Esophagus squamous epithelium (tissue), 5 donors: Measurements from ENCODE around the gene CSMD2. TPM values are rescaled to one million over a fixed set of nuclear protein-coding genes. Genes with fewer than 3 reads are reported as not detected.

Experiments used
- DNase-seq: peaks from one replicate; lab custom pipeline; 2025; lab: John Stamatoyannopoulos, UW
- H3K27ac ChIP-seq, 4 donors: fragments of 200-600 bp; sonication (generic); one replicate each; pipeline ENCODE4 v1.5.1; 2016 to 2019; ENCODE audit warnings: mild to moderate bottlenecking in 1 of 4
- H3K27me3 ChIP-seq, 4 donors: fragments of 200-600 bp; sonication (generic); 1 replicate in 3 of 4; 2 replicates in 1 of 4; pipeline versions ENCODE4 v1.5.1 to v1.6.0; 2017 to 2021; ENCODE audit warnings: antibody characterized with exemption in 1 of 4
- H3K36me3 ChIP-seq, 3 donors: fragments of 200-600 bp; sonication (generic); one replicate each; pipeline ENCODE4 v1.5.1; 2016 to 2019
- H3K4me1 ChIP-seq, 3 donors: fragments of 200-600 bp; sonication (generic); one replicate each; pipeline ENCODE4 v1.5.1; 2017 to 2019
- H3K4me3 ChIP-seq, 4 donors: fragments of 200-600 bp; sonication (generic); 1 replicate in 3 of 4; 2 replicates in 1 of 4; pipeline ENCODE4 v1.5.1; 2016 to 2019; ENCODE audit warnings: mild to moderate bottlenecking in 2 of 4, moderate library complexity in 1 of 4
- H3K9me3 ChIP-seq, 3 donors: fragments of 200-600 bp; sonication (generic); one replicate each; pipeline ENCODE4 v1.5.1; 2016 to 2019
- CTCF ChIP-seq, 6 experiments: fragments of 450-650 bp in 4 of 6; fragments of 200-600 bp in 2 of 6; sonication (generic) in 2 of 6; IDR thresholded peaks; one replicate each; pipeline ENCODE4 v1.5.1; 2016 to 2019; ENCODE audit warnings: antibody characterized with exemption in 6 of 6, mild to moderate bottlenecking in 4 of 6, moderate library complexity in 4 of 6
- POLR2A ChIP-seq, 4 donors: fragments of 450-650 bp; IDR thresholded peaks; one replicate each; pipeline ENCODE4 v1.6.1; 2017; ENCODE audit warnings: antibody characterized with exemption in 4 of 4, mild to moderate bottlenecking in 4 of 4, moderate library complexity in 3 of 4
- WGBS, 2 donors: methylation state at CpG; one replicate each; pipeline ENCODE4 v1.1.5; 2018; 5-methylcytosine and 5-hydroxymethylcytosine counted together
- intact Hi-C: fragments of 100-400 bp; cut with DNase I; formaldehyde crosslinking; loops from one replicate; pipeline ENCODE4 v1.15.0; 2022
- total RNA-seq, 4 donors: library from RNA; depleted of rRNA; stranded (reverse); fragments of >200 nt; gene quantifications; one replicate each; pipeline ENCODE4 v1.1.0, GENCODE V29; 2016
- donor health status: DM: yes; HTN: yes; CAD: no.

Gene CSMD2
- total RNA-seq, 4 donors from 2014 or later, result under 0.01 to 0.13 TPM; not detected in 2

- Histone ChIP-seq H3K4me1 (peaks cover 0 to 9% (median 0%) of the 10 kb centered on the region in 3 donors), H3K4me3 (no peak overlapping the region), H3K36me3 (no peaks in the 10 kb centered on the region), H3K27me3 (no peaks in the 10 kb centered on the region), H3K9me3 (peaks cover 0 to 8% (median 0%) of the 10 kb centered on the region in 3 donors), H3K27ac (no peak overlapping the region)
- no peak for DNase-seq
- TF ChIP-seq POLR2A (IDR thresholded peaks at IDR 0.05) (no peak), CTCF (IDR thresholded peaks at IDR 0.05) (no peak)
- 83 to 87% methylated on average over 4 of the region's 4 CpGs for WGBS, 2 donors
- intact Hi-C loops, result no loop called here
Observed at GRCh38 chr1:33836911-33837310, 328.1 kb downstream of the CSMD2 start.

- Histone ChIP-seq H3K4me1 (no peaks in the 10 kb centered on the region), H3K36me3 (no peaks in the 10 kb centered on the region), H3K9me3 (no peaks in the 10 kb centered on the region), H3K4me3 (no peak overlapping the region), H3K27ac (no peak overlapping the region), H3K27me3 (peaks cover 0 to 9% (median 0%) of the 10 kb centered on the region in 4 donors)
- TF ChIP-seq POLR2A (IDR thresholded peaks at IDR 0.05) (no peak), CTCF (IDR thresholded peaks at IDR 0.05) (no peak)
- DNase-seq, result no peak
- WGBS, 2 donors, result 90 to 96% methylated on average over 4 to 5 of the region's 5 CpGs
- intact Hi-C loops, result no loop called here
Observed at GRCh38 chr1:33828654-33829053, 336.4 kb downstream of the CSMD2 start.

GRCh38 chr1:33828059-33828458 is 337.0 kb downstream of the CSMD2 start:
- no peaks in the 10 kb centered on the region for H3K4me1 ChIP-seq
- intact Hi-C loops, result no loop called here
- H3K36me3 ChIP-seq, result no peaks in the 10 kb centered on the region
- no peak overlapping the region for H3K4me3 ChIP-seq
- H3K9me3 ChIP-seq, result no peaks in the 10 kb centered on the region
- no peak overlapping the region for H3K27ac ChIP-seq
- H3K27me3 ChIP-seq, result peaks cover 0 to 10% (median 0%) of the 10 kb centered on the region in 4 donors
- TF ChIP-seq POLR2A (IDR thresholded peaks at IDR 0.05) (no peak), CTCF (IDR thresholded peaks at IDR 0.05) (no peak)
- WGBS, 2 donors, result 45 to 64% methylated on average over 3 to 5 of the region's 5 CpGs
- DNase-seq, result no peak

GRCh38 chr1:33826711-33827110 is 338.3 kb downstream of the CSMD2 start:
- Histone ChIP-seq H3K4me3 (no peak overlapping the region), H3K4me1 (no peaks in the 10 kb centered on the region), H3K36me3 (no peaks in the 10 kb centered on the region), H3K27me3 (peaks cover 0 to 20% (median 0%) of the 10 kb centered on the region in 4 donors), H3K27ac (no peak overlapping the region), H3K9me3 (no peaks in the 10 kb centered on the region)
- WGBS, 2 donors, result 81 to 93% methylated on average over 4 to 5 of the region's 5 CpGs
- DNase-seq, result no peak
- intact Hi-C loops, result no loop called here
- TF ChIP-seq POLR2A (IDR thresholded peaks at IDR 0.05) (no peak), CTCF (IDR thresholded peaks at IDR 0.05) (no peak)

- no peaks in the 10 kb centered on the region for H3K4me1 ChIP-seq
- no peak for TF ChIP-seq POLR2A (IDR thresholded peaks at IDR 0.05)
- TF ChIP-seq CTCF (IDR thresholded peaks at IDR 0.05), result no peak
- H3K4me3 ChIP-seq, result no peak overlapping the region
- H3K9me3 ChIP-seq, result no peaks in the 10 kb centered on the region
- no peaks in the 10 kb centered on the region for H3K36me3 ChIP-seq
- no peak for DNase-seq
- H3K27me3 ChIP-seq, result peaks cover 0 to 20% (median 0%) of the 10 kb centered on the region in 4 donors
- intact Hi-C loops, result no loop called here
- no peak overlapping the region for H3K27ac ChIP-seq
Observed at GRCh38 chr1:33826311-33826710, 338.7 kb downstream of the CSMD2 start.
